ENCODE data around the gene G6PD. TPM values are rescaled to one million over a fixed set of nuclear protein-coding genes. Genes with fewer than 3 reads are reported as not detected.

G6PD gene
- total RNA-seq, 5 donors from 2014 or later (not counting 1 experiment from before 2014, with no cell fraction given), result 46.0 to 59.5 (median 52.4) TPM

DNA sequence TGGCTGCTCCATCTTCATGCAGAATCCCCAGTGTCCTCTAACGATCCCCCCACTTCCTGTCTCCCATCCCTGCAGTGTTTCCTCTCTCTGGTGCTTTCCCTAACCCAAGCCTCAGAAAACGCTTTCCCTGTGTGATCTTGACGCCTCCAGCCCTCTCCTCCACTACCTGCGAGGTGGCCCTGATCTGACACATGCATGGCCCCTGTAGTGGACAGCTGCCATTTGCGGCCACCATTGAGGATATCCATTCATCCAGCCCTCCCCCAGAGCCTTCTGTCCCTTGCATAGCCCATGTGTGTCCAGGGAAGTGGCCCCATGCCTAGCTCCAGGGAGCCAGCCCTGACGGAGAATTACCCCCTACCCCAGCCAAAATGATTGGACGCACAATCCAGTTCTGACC lies 63.3 kb downstream of the G6PD start:
- peaks cover 0 to 21% of the 10 kb centered on the region in 2 donors for H3K36me3 ChIP-seq (ENCODE audit: control insufficient read depth in 2 of 2, extremely low read depth in 1 of 2, insufficient read depth in 1 of 2, low read length in 1 of 2)
- no peak overlapping the region for H3K27ac ChIP-seq (ENCODE audit: low read length)
- Mint-ChIP-seq H3K4me3 (peak overlapping the region in 1 of 3 donors; percentile 28), H3K27me3 (peaks cover 0 to 12% of the 10 kb centered on the region in 2 donors), H3K9me3 (no peaks in the 10 kb centered on the region), H3K4me1 (peaks cover 26 to 31% (median 30%) of the 10 kb centered on the region in 3 donors), H3K27ac (peak overlapping the region; percentile 34 to 49), H3K36me3 (no peaks in the 10 kb centered on the region)
- ChIA-PET CTCF (interaction anchor here in 1 of 2 donors (0.7 kb wide), 1 partner anchor 42 kb away, joined by 4 read pairs; no protein-coding TSS in a partner anchor), POLR2A (no interaction called here)
- DNase-seq, result no peak
- H3K27me3 ChIP-seq (replicated peaks in 1 of 2; ENCODE audit: control insufficient read depth in 2 of 2, extremely low read depth in 1 of 2, insufficient read depth in 2 of 2, low read length in 1 of 2), result no peaks in the 10 kb centered on the region
- WGBS (ENCODE audit: insufficient coverage), result 71% methylated on average over 3 of the region's 7 CpGs
- H3K4me3 ChIP-seq (ENCODE audit: control insufficient read depth in 1 of 2, extremely low read depth in 1 of 2, low read length in 1 of 2), result no peak overlapping the region
- H3K9me3 ChIP-seq, result no peaks in the 10 kb centered on the region
- ATAC-seq (replicated peaks in 1 of 4), result no peak
- peaks cover 0 to 58% of the 10 kb centered on the region in 2 experiments for H3K4me1 ChIP-seq (ENCODE audit: control insufficient read depth in 1 of 2, extremely low read depth in 1 of 2, insufficient read depth in 2 of 2, low read length in 2 of 2)

- no peak overlapping the region for H3K27ac ChIP-seq (ENCODE audit: low read length)
- Mint-ChIP-seq H3K27me3 (peaks cover 0 to 8% of the 10 kb centered on the region in 2 donors), H3K4me1 (peaks cover 24 to 30% (median 27%) of the 10 kb centered on the region in 3 donors), H3K27ac (peak overlapping the region in 1 of 2 donors; percentile 34), H3K36me3 (no peaks in the 10 kb centered on the region), H3K9me3 (no peaks in the 10 kb centered on the region), H3K4me3 (no peak overlapping the region)
- WGBS (ENCODE audit: insufficient coverage), result 93% methylated on average over 3 of the region's 7 CpGs
- DNase-seq (no peak), ATAC-seq (replicated peaks in 1 of 4) (no peak)
- ChIA-PET CTCF (interaction anchor here in 1 of 2 donors (0.7 kb wide), 1 partner anchor 42 kb away, joined by 4 read pairs; no protein-coding TSS in a partner anchor), POLR2A (no interaction called here)
- peaks cover 0 to 58% of the 10 kb centered on the region in 2 experiments for H3K4me1 ChIP-seq (ENCODE audit: control insufficient read depth in 1 of 2, extremely low read depth in 1 of 2, insufficient read depth in 2 of 2, low read length in 2 of 2)
- H3K36me3 ChIP-seq (ENCODE audit: control insufficient read depth in 2 of 2, extremely low read depth in 1 of 2, insufficient read depth in 1 of 2, low read length in 1 of 2), result peaks cover 0 to 17% of the 10 kb centered on the region in 2 donors
- no peak overlapping the region for H3K4me3 ChIP-seq (ENCODE audit: control insufficient read depth in 1 of 2, extremely low read depth in 1 of 2, low read length in 1 of 2)
- no peaks in the 10 kb centered on the region for H3K27me3 ChIP-seq (replicated peaks in 1 of 2; ENCODE audit: control insufficient read depth in 2 of 2, extremely low read depth in 1 of 2, insufficient read depth in 2 of 2, low read length in 1 of 2)
- no peaks in the 10 kb centered on the region for H3K9me3 ChIP-seq
Measured at GRCh38 chrX:154482786-154483185, 63.9 kb downstream of the G6PD start.

DNA sequence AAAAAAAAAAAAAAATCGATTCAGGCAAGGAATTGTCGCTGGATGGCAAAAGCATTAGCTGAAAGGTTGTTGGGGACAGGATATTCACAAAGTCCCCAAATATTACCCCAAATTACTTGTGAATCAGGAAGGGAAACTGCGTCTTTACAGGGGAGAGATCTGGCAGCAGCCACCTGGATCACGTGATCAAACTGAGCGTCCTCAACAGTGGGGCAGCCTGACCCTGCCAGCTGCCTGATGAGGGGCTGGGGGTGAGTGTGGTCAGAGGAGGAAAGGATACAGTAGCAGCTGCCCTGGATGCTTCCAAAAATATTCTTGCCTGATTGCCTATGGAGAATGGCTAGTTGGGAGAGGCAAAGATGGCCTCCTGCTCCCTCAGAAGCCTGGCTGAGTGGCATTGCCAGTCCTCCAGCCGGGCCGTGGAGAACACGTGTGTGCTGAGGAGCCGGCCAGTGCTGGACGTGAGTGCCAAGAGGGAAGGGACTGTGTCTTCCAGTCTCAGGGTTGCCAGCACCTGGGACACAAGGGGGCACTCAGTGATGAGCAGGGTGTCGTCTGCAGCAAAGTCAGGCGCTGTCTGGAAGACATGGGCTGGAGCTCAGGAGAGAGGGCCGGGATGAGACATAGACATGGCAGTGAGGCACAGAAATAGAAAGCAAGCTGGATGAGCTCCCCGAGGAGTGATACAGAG lies 64.6 kb downstream of the G6PD start:
- Histone ChIP-seq H3K4me3 (ENCODE audit: control insufficient read depth in 1 of 2, extremely low read depth in 1 of 2, low read length in 1 of 2) (no peak overlapping the region), H3K4me1 (ENCODE audit: control insufficient read depth in 1 of 2, extremely low read depth in 1 of 2, insufficient read depth in 2 of 2, low read length in 2 of 2) (peaks cover under 1 to 54% of the 10 kb centered on the region in 2 experiments), H3K36me3 (ENCODE audit: control insufficient read depth in 2 of 2, extremely low read depth in 1 of 2, insufficient read depth in 1 of 2, low read length in 1 of 2) (peaks cover 0 to 15% of the 10 kb centered on the region in 2 donors), H3K27ac (ENCODE audit: low read length) (no peak overlapping the region), H3K27me3 (replicated peaks in 1 of 2; ENCODE audit: control insufficient read depth in 2 of 2, extremely low read depth in 1 of 2, insufficient read depth in 2 of 2, low read length in 1 of 2) (no peaks in the 10 kb centered on the region), H3K9me3 (no peaks in the 10 kb centered on the region)
- H3K27ac Mint-ChIP-seq, result peak overlapping the region in 1 of 2 donors; percentile 28
- no peak for ATAC-seq (replicated peaks in 1 of 4)
- no peak for DNase-seq
- POLR2A ChIA-PET, result no interaction called here
- WGBS (ENCODE audit: insufficient coverage), result 89% methylated on average over 4 of the region's 14 CpGs
- no peaks in the 10 kb centered on the region for H3K36me3 Mint-ChIP-seq
- CTCF ChIA-PET, result no interaction called here
- H3K4me3 Mint-ChIP-seq, result peak overlapping the region in 1 of 3 donors; percentile 15
- H3K4me1 Mint-ChIP-seq, result peaks cover 25 to 34% (median 31%) of the 10 kb centered on the region in 3 donors
- no peaks in the 10 kb centered on the region for H3K9me3 Mint-ChIP-seq
- H3K27me3 Mint-ChIP-seq, result peaks cover 0 to 8% of the 10 kb centered on the region in 2 donors

Other genes starting within 250 kb of the G6PD start
- 1,000 to 10,000 TPM in 4 of 5 donors, 100 to 1,000 TPM in 1; 893 to 1,483 (median 1,268) TPM for gene FLNA, start 172.2 kb downstream of the G6PD start, total RNA-seq
- 100 to 1,000 TPM in 2 of 5 donors, 10 to 100 TPM in 3; 73.4 to 136 (median 80.4) TPM for gene EMD, start 167.6 kb downstream of the G6PD start, total RNA-seq
- gene RPL10, start 148.5 kb downstream of the G6PD start, total RNA-seq, result 1,000 to 10,000 TPM; 5,175 to 6,006 (median 5,765) TPM
- gene DNASE1L1, start 137.6 kb downstream of the G6PD start, total RNA-seq, result 10 to 100 TPM; 22.6 to 31.3 (median 25.5) TPM
- 100 to 1,000 TPM in 3 of 5 donors, 10 to 100 TPM in 2; 89.8 to 144 (median 129) TPM for gene TAFAZZIN, start 135.3 kb downstream of the G6PD start, total RNA-seq
- 10 to 100 TPM; 37.9 to 56.8 (median 53.6) TPM for gene ATP6AP1, start 118.2 kb downstream of the G6PD start, total RNA-seq
- gene GDI1, start 109.7 kb downstream of the G6PD start, total RNA-seq, result 100 to 1,000 TPM; 117 to 208 (median 182) TPM
- gene FAM50A, start 102.7 kb downstream of the G6PD start, total RNA-seq, result 10 to 100 TPM; 34.9 to 60.5 (median 51.9) TPM
- 10 to 100 TPM; 48.1 to 87.0 (median 72.9) TPM for gene PLXNA3, start 88.6 kb downstream of the G6PD start, total RNA-seq
- gene LAGE3, start 67.6 kb downstream of the G6PD start, total RNA-seq, result 10 to 100 TPM; 12.7 to 25.4 (median 23.5) TPM
- gene UBL4A, start 60.2 kb downstream of the G6PD start, total RNA-seq, result 10 to 100 TPM; 13.1 to 44.1 (median 39.6) TPM
- gene SLC10A3, start 56.2 kb downstream of the G6PD start, total RNA-seq, result 10 to 100 TPM; 15.6 to 31.3 (median 25.9) TPM
- gene FAM3A, start 30.6 kb downstream of the G6PD start, total RNA-seq, result 10 to 100 TPM; 33.9 to 67.6 (median 57.8) TPM
- gene IKBKG, start 774 bp upstream of the G6PD start, total RNA-seq, result 10 to 100 TPM; 32.4 to 59.1 (median 54.0) TPM
- gene CTAG1A, start 38.3 kb upstream of the G6PD start, total RNA-seq, result not detected
- not detected for gene CTAG1B, start 72.4 kb upstream of the G6PD start, total RNA-seq
- 1 to 10 TPM in 1 of 5 donors, not detected in 4; 3.4 TPM for gene CTAG2, start 106.7 kb upstream of the G6PD start, total RNA-seq
- 10 to 100 TPM in 4 of 5 donors, 1 to 10 TPM in 1; 9.1 to 26.2 (median 18.4) TPM for gene GAB3, start 204.2 kb upstream of the G6PD start, total RNA-seq
- gene DKC1, start 216.0 kb upstream of the G6PD start, total RNA-seq, result 10 to 100 TPM; 56.5 to 63.2 (median 58.5) TPM

All from T-cell (primary cell).